Measurements from ENCODE around the gene ZNF155.

Gene ZNF155

GRCh38 chr19:44002566-44003460 lies 18.8 kb downstream of the ZNF155 start, which contains the start of gene ZNF230:
Gene ZNF230, plus strand, starts transcription at chr19:44002957. Its CDS starts 4,122 bp downstream, at chr19:44007079.
- Histone ChIP-seq H3K27ac (peak within 1 kb of the TSS in 20 of 21 experiments; percentile 34 to 90 (median 81)), H3K4me3 (peak within 1 kb of the TSS; percentile 56 to 88 (median 79))

GRCh38 chr19:44003461-44004009 lies 19.5 kb downstream of the ZNF155 start:
- Histone ChIP-seq H3K4me3 (peak overlapping the region; percentile 56 to 88 (median 79)), H3K27ac (peak overlapping the region in 17 of 21 experiments; percentile 31 to 90 (median 83))

GRCh38 chr19:44005973-44006372 lies 22.0 kb downstream of the ZNF155 start:
- no peak overlapping the region for H3K4me3 ChIP-seq
- H3K27ac ChIP-seq, result no peak overlapping the region

GRCh38 chr19:44007473-44007872 lies 23.5 kb downstream of the ZNF155 start:
- Histone ChIP-seq H3K4me3 (no peak overlapping the region), H3K27ac (no peak overlapping the region)

GRCh38 chr19:44010468-44010867 lies 26.5 kb downstream of the ZNF155 start:
- Histone ChIP-seq H3K4me3 (no peak overlapping the region), H3K27ac (no peak overlapping the region)

GRCh38 chr19:44019498-44019897 lies 35.5 kb downstream of the ZNF155 start:
- H3K27ac ChIP-seq, result no peak overlapping the region
- no peak overlapping the region for H3K4me3 ChIP-seq

GRCh38 chr19:44021221-44021620 lies 37.2 kb downstream of the ZNF155 start:
- Histone ChIP-seq H3K27ac (no peak overlapping the region), H3K4me3 (no peak overlapping the region)

GRCh38 chr19:44024900-44025216 lies 40.9 kb downstream of the ZNF155 start:
- Histone ChIP-seq H3K27ac (peak overlapping the region in 12 of 21 experiments; percentile 23 to 89 (median 70)), H3K4me3 (peak overlapping the region; percentile 53 to 84 (median 68))

- peak within 1 kb of the TSS in 20 of 21 experiments; percentile 23 to 89 (median 70) for H3K27ac ChIP-seq
- peak within 1 kb of the TSS; percentile 53 to 84 (median 68) for H3K4me3 ChIP-seq
These were observed 41.4 kb downstream of the ZNF155 start, which contains the start of gene ZNF222 for GRCh38 chr19:44025217-44025936. Gene ZNF222, plus strand, starts transcription at chr19:44025379. Its CDS starts 58 bp downstream, at chr19:44025437.

GRCh38 chr19:44026622-44027021 lies 42.6 kb downstream of the ZNF155 start:
- Histone ChIP-seq H3K27ac (no peak overlapping the region), H3K4me3 (no peak overlapping the region)

GRCh38 chr19:44032001-44032610 lies 48.1 kb downstream of the ZNF155 start:
- Histone ChIP-seq H3K27ac (no peak overlapping the region), H3K4me3 (no peak overlapping the region)

- H3K4me3 ChIP-seq, result no peak overlapping the region
These were observed 58.2 kb downstream of the ZNF155 start for GRCh38 chr19:44042147-44042546.

More at GRCh38 chr19:44042147-44042546, 58.2 kb downstream of the ZNF155 start:
- no peak overlapping the region for H3K27ac ChIP-seq
